HG03135 (cell line): ENCODE results near the gene DCAF8L2.
"Not testable (repeated sequence)": the region's sequence is repeated elsewhere in the genome, so short reads cannot be mapped to it uniquely, and the experiment has no call there.

Source experiments
- ATAC-seq: cut with Tn5 transposase; IDR thresholded peaks from one replicate; pipeline ENCODE4 v1.9.1; 2021; ENCODE audit warnings: mild to moderate bottlenecking, moderate library complexity; ENCODE audit not compliant: unreplicated experiment

DCAF8L2 gene

DNA sequence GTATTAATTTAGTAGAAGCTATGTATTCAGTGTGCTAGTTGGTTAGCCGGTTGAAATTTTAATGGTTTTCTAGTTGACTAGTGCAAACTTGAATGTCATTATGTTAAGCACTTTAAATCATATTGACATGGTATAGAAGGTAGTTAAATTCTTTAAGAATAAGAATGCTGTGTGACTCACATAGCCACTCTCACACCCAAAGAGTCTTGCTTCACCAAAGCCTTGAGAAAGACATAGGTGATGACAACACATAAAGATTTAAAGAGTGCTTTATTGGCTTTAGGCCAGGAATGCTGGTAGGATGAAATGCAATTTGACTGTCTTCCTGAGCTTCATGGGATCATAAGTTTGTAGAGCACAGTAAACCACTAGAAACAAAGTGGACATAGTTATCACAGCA, 85.3 kb downstream of the DCAF8L2 start:
- no peak for ATAC-seq

DNA sequence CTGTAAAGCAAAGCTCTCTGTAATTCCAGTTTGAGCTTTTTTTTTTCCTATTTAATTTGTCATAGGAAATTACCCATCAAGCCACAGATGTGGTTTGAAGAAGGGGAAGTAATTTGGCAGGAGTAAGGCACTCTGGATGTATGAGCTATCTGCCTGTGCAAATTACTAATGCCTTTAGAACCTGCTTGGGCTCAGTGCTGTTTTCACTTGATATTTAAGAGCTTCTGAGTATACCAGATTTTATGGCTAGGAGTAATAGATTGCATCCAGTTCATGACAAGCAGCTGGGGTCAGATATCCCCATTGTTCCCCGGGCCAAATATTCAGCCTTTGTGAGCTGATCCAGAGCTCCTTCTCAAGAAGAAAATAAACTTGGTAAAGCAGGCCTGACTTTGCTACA, 89.1 kb downstream of the DCAF8L2 start:
- ATAC-seq: no peak

DNA sequence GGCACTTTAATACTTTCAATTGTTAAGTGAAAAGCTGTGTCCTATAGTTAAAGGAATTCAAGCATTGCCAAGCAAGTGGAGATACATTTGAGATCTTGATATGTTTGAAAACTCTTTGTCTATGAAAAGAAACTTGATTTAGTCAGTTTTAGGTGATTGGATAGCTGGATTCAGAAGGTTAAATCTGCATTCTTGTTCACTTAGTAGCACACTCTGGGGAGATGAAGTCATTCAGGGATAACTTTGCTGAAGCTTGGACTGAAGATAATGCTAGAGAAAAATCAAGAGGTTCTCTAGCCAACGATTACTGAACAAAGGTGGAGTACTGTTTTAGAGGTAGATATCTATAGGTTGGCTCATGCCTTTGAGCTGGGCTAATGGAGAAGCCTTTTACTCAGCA, 90.6 kb downstream of the DCAF8L2 start:
- ATAC-seq: no peak

DNA sequence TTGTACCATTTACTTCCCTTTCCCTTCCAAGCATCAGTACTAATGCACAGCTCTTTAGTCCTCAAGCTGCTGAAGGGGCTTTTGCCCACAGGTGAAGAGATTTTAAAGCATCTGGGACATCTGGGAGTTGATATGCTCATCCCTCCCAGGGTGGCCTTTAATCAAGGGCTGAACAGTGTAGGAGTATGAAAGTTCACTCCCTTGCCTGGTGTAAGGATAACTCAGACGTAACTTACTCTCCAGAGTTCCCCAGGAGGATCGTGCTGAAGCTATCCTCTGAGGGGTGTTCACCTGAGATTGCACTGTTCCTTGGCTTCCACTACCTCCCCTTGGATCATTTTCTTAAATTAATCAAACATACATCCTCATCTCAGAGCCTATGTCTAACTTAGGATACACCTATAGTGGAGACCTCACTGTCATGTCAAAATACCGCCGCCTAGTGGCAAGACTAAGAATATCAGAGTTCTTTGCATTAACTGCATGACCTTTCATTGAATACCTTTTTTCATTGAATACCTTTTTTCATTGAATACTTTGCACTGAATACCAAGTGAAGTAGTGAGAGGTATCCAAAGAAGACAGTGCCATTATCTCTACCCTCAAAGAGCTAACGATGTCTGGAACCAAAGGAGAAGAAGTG, 93.5 kb downstream of the DCAF8L2 start:
- ATAC-seq: not testable (repeated sequence)

DNA sequence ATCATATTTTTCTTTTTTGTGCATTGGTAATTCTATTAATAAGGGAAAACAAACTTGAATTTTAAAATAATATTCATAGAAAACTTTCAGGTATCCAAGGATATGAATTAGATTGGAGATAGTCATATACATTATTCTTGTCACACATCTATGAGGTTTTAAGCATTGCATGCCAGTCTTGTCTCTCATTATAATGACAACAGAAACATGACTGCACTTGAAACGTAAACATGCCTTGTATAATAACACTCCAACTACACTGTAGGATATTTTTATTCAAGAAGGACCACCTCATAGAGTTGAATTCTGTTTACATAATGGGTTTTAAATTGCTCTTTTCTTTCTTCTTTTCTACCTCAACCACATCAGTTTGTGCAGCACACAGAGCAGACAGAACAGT, 104.5 kb downstream of the DCAF8L2 start:
- ATAC-seq: no peak

DNA sequence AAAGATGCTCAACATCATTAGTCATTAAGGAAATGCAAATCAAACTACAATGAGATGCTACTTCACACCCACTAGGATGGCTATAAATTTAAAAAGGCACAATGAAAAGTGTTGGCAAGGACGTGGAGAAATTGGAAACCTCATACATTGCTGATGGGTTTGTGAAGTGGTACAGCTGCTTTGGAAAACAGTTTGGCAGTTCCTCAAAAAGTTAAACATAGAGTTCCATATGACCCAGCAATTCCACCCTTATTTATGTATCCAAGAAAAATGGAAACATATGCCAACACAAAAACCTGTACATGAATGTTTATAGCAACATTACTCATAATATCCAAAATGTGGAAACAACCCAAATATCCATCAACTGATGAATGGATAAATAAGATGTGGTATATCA, 116.4 kb downstream of the DCAF8L2 start:
- no peak for ATAC-seq

DNA sequence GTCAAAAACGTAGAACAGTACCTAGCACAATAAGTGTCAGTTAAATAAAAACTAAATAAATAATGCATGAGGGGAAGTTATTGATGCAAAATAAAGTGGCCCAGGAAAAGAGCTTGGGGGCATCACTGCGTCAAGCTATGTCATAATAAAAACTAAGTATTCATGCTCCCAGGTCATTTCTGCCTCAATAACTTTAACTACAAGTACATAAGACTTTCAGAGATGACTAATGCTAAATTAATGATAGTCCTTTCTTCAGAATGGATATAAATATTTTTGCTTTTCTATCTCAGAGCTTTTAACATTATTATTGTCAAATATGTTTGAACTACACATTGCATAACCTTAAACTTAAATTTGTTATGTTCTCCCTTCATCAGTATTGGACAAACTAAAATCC, 125.5 kb downstream of the DCAF8L2 start:
- no peak for ATAC-seq

DNA sequence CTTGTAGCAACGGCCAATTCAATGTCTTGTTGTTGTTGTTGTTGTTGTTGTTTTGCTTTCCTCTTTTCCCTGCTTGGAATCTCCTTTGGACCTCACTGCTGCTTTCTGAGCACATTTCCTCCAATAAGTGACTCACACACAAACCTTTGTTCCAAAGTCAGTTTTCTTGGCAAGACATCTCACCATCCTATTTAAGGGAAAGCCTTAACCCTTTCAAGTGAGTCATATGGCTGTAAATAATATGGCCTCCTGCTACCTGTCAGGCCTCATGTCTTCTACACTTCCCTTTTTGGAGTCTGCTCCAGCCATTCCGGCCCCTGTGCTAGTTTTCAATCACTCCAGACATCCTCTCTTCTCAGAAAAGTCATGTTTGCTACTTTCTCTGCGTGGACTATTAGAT, 138.1 kb downstream of the DCAF8L2 start:
- no peak for ATAC-seq

DNA sequence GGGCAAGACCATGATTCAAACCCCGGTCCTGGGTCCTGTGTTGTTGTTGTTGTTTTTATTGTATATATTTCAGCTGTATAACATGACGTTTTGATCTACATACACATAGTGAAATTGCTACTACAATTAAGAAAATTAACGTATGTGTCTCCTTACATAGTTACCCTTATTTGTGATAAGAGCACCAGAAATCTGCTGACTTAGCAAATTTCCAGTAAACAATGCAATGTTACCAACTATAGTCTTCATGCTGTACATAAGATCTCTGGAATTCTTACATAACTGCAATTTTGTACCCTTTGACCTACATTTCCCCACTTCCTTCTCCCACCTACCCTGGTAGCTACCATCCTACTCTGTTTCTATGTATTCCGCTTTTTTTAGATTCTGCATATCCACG, 141.8 kb downstream of the DCAF8L2 start:
- no peak for ATAC-seq

DNA sequence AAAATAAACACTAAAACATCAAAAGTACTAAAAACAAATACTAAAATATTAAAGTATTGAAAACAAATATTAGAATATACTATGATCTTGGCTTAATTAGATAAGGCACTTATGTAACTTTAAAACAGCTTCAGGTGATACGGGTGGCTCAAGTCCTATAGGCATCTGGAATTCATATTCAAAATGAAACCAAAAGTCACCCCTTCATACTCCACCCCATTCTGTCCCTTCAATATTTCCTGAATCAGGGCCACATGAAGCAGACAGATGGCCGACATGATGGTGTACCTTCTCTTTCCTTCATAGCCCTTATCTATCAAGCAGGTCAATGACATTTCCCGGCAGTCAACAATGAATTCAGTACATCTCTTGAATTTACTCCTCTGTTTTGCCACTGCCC, 145.8 kb downstream of the DCAF8L2 start:
- ATAC-seq: no peak

DNA sequence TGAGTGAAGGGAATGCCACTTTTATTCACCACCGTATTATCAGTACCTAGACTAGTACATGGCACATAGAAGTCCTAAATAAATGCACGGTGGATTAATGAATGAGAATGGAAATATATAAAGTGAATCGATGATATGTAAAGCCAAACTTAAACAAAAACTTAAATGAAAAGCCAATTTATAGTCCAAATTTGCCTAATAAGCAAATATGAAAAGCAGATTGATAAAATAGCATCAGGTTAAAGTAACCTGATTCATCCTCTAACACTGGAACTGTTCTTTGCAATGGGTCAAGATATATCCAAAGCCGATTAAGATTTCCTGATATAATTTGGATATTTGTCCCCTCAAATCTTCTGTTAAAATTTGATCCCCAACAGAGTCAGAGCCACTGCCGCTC, 150.8 kb downstream of the DCAF8L2 start:
- ATAC-seq: no peak

DNA sequence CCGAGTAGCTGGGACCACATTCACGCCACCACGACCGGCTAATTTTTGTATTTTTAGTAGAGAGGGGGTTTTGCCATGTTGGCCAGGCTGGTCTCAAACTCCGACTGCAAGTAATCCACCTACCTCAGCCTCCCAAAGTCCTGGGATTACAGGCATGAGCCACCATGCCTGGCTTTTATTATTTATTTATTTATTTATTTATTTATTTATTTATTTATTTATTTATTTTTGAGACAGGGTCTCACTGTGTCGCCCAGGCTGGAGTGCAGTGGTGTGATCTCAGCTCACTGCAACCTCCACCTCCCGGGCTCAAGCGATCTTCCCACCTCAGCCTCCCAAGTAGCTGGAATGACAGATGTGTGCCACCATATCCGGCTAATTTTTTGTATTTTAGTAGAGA, 153.4 kb downstream of the DCAF8L2 start:
- not testable (repeated sequence) for ATAC-seq

DNA sequence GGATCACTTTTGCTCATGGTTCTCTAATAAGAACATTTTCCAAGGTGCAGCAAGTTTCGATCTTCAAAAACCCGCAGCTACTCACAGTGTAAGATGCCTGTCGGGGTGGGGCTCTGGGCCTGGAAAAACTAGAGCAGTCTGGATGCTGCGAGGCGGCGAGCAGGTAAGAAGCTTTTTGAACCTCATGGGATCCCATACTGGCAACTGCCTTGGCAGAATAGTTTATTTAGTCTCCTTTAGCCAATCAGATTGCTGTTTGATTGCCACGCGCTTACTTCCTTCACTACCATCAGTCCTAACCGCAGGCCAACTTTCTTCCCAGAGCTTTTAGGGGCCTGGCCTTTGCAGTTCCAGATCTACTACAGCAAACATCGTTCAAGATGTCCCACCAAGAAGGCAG, 156.4 kb downstream of the DCAF8L2 start:
- no peak for ATAC-seq

DNA sequence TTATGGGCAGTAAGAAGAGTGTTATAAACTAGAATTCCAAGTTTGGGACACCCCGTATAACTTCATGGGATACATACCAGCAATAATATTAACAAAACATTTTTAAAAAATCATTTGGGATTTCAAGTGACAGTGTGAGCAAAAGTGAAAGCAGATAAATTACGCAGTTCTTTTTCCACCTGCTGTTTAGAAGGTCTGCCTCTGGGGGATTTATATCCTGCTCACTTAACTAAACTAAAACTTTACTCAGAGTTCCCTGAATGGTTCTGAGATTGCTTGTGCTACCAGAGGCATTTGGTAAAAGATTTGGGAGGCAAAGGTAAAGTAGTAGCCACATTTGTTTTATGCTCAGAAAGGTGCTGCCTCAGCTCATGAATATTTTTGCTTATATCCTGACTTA, 160.2 kb downstream of the DCAF8L2 start:
- not testable (repeated sequence) for ATAC-seq

DNA sequence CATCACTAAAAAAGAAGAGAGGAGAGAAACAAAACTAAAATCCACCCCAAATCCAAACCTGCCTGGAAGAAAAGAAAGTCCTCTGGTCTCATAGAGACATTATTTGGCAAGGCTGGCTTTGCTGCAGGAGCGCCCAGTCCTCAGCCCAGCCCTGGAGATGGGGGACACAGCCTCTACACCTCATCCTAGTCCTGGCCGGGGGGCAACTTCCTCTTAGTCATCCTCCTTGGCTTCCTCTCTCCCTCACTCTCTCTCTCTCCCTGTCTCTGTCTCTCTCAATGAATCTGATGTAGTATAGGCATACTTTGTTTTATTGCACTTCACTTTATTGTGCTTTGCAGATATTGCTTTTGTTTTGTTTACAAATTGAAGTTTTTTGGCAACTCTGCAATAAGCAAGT, 161.8 kb downstream of the DCAF8L2 start:
- no peak for ATAC-seq

DNA sequence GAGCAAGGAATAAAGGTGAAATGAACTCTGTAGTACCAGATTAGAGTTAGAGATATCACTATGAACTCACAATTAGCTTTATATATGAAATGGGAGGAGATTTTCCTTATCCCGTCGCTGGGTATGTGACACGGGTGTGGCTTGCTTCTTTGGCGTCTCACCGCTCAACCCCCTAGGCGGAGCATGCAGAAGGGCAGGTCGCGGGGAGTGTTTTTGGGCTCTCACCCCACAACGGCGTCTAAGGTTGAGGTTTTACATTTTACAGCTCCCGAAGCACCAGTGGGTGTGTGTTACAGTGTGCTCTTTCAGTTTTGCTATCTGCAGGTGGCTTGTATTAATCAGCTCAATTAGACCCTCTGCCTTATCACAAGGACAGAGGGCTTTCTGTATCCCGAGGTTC, 175.6 kb downstream of the DCAF8L2 start:
- no peak for ATAC-seq

DNA sequence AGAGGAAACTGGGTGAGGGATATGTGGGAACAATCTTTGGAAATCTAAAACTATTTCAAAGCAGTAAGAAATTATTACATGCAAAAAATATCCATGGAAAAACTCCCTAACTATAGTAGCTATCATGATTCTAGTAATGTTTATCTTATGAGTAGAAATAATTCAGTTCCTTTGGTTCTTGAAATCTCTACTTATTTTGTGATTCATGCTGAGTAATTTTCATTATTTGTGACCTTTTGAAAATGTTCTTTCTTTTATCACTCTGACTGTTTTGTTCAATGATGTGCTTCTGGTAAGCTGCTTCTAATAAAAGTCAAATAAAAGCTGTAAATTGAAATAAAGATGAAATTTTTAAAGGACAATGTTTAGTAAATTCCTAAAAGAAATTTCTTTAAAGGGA, 177.2 kb downstream of the DCAF8L2 start:
- no peak for ATAC-seq

DNA sequence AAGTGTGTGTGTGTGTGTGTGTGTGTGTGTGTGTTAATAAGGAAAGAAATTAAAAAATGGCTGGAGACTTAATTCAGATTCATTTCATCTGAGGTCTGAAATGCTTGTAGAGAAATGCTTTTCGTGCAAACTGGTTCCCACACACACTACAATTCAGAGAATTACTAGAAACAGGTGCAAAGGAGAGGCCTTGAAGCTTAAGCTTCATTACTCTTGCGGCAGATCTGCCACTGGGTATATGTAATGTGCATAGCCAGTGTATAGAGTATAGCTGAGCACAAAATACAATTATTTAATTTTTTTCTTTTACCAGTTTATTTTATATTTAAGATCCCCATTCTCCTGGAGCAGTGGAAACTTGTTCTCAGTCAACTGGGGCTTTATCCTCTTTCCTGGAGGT, 185.8 kb downstream of the DCAF8L2 start:
- no peak for ATAC-seq

DNA sequence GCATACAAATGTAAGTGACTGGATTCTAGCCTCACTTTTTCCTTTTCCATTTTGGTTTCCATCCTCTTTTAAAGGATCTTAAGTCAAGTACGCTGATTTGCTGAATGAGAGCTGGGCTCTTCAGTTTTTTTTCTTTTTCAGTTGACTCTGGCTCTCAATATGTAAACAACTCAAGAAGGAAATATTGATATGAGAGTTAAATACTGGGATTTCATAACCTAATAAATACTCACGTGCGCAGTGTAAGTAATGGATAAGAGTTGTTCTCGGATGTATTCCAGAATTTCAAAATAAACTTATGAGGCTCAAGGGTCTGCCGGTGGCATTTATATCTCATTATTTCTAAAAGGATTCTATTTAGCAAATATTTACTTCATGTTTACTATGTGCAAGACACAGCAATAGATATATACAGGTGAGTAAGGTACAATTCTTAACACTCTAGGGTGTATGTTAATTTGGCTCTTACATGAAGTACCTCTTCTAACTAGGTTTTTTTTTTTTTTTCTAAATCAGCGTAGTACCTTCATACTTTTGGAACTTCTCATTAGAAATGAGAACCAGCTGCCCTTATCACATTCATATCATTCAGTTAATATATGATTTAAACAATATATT, 206.6 kb downstream of the DCAF8L2 start:
- ATAC-seq: no peak

DNA sequence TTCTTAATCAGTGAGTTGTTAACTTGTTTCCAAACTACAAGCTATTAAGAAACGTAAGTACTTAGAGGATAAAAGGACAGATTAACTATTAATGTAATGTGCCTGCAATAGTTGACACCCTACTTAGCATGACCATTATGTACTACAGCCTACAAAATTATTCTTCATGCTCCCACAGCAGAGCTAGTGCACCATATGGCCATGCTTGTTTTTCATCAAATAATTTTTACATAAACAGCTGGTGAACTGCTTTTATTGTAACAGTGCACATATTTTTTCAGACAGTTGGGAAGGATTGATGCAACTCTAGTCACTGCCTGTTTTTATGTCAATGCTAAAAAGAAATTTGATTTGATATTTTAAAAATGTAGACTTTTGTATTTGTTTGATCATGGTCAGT, 207.4 kb downstream of the DCAF8L2 start:
- ATAC-seq: no peak
